Ishikawa (cell line): ENCODE results near the gene DCAF10.

ENCODE experiments used
- CEBPB ChIP-seq: IDR thresholded peaks from 2 replicates; pipeline ENCODE4 v1.6.1; 2012
- CREB1 ChIP-seq: IDR thresholded peaks from 2 replicates; pipeline ENCODE4 v1.6.1; 2012; ENCODE audit warnings: low read depth
- EGR1 ChIP-seq: IDR thresholded peaks from 2 replicates; pipeline ENCODE4 v1.6.1; 2012
- EP300 ChIP-seq: IDR thresholded peaks from 2 replicates; pipeline ENCODE4 v1.6.1; 2012; ENCODE audit warnings: borderline replicate concordance
- FOXM1 ChIP-seq: IDR thresholded peaks from 2 replicates; pipeline ENCODE4 v1.6.1; 2012; ENCODE audit warnings: low read depth, borderline replicate concordance
- NFIC ChIP-seq: IDR thresholded peaks from 2 replicates; pipeline ENCODE4 v1.6.1; 2012
- RAD21 ChIP-seq: IDR thresholded peaks from 2 replicates; pipeline ENCODE4 v1.6.1; 2012; ENCODE audit warnings: low read depth
- REST ChIP-seq: IDR thresholded peaks from 2 replicates; pipeline ENCODE4 v1.6.1; 2012; ENCODE audit warnings: low read depth, mild to moderate bottlenecking
- TAF1 ChIP-seq: IDR thresholded peaks from 2 replicates; pipeline ENCODE4 v1.6.1; 2012; ENCODE audit warnings: low read depth, mild to moderate bottlenecking
- TCF12 ChIP-seq: IDR thresholded peaks from 2 replicates; pipeline ENCODE4 v1.6.1; 2012; ENCODE audit warnings: low read depth
- TEAD4 ChIP-seq: IDR thresholded peaks from 2 replicates; pipeline ENCODE4 v1.6.1; 2012
- USF1 ChIP-seq: IDR thresholded peaks from 2 replicates; pipeline ENCODE4 v1.6.1; 2012
- YY1 ChIP-seq: IDR thresholded peaks from 2 replicates; pipeline ENCODE4 v1.6.1; 2012; ENCODE audit warnings: low read depth
- ZBTB7A ChIP-seq: IDR thresholded peaks from 2 replicates; pipeline ENCODE4 v1.6.1; 2012; ENCODE audit warnings: low read depth
- TF ChIP-seq, protein P1 (sequence below): IDR thresholded peaks from 2 replicates; pipeline ENCODE4 v1.6.1; 2012

DCAF10 gene

GRCh38 chr9:37796232-37796631, 4.4 kb upstream of the DCAF10 start:
- no peak for TF ChIP-seq YY1
- no peak for TF ChIP-seq FOXM1
- TF ChIP-seq REST: no peak
- TF ChIP-seq TEAD4: no peak
- TF ChIP-seq, protein P1, sequence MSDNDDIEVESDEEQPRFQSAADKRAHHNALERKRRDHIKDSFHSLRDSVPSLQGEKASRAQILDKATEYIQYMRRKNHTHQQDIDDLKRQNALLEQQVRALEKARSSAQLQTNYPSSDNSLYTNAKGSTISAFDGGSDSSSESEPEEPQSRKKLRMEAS: no peak
- no peak for TF ChIP-seq EGR1
- TF ChIP-seq CREB1: no peak
- no peak for TF ChIP-seq USF1

- TF ChIP-seq YY1 (no peak), TCF12 (no peak), USF1 (no peak), TEAD4 (no peak), FOXM1 (no peak), REST (no peak), CREB1 (no peak), TAF1 (no peak), ZBTB7A (no peak)
These were observed 1.9 kb upstream of the DCAF10 start for GRCh38 chr9:37798677-37799076.

GRCh38 chr9:37801287-37801850, 772 bp downstream of the DCAF10 start:
- TF ChIP-seq RAD21 (no peak), EGR1 (no peak), CREB1 (no peak), FOXM1 (no peak), EP300 (no peak), TAF1 (no peak), CEBPB (no peak), TCF12 (no peak), YY1 (no peak), TEAD4 (no peak), NFIC (no peak), ZBTB7A (no peak), REST (no peak), USF1 (no peak)
- TF ChIP-seq, protein P1: no peak

DNA sequence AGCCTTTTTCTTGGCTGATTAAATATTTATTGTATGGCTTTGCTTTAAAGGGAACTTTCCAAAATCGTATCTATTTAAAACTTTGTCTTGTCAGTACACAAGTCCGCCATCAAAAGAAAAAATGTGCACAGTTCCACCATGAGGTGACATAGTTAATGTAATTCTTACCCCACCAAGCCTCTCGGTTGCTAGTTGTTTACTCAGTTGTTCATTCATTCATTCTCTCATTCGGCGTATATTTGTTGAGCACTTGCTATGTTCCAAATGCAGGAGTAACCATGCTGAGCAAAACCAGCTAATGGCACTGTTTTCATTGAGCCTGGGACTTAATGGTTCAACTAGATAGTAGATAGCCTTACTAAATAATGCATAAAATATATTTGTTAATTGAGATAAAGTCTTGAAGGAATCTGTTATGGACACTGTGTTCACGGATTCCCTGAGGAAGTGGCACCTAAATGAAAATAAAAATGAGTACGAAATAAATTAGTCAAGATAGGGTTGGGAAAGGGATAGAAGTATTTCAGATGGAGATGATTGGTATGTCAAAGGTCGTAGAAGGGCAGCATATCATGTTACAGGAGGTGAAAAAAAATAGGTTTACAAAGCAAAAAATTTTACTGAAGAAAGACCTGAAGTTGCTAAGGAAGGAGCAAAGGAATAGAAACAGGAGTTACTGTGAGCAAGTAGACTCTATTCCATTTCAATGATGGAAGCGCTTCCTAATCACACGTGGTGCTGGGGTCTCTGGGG, 1.5 kb downstream of the DCAF10 start:
- TF ChIP-seq RAD21: no peak
- no peak for TF ChIP-seq NFIC
- no peak for TF ChIP-seq EGR1
- TF ChIP-seq TCF12: no peak
- TF ChIP-seq CREB1: no peak
- no peak for TF ChIP-seq USF1
